ENCODE results near the gene CYP4A22.

DNA sequence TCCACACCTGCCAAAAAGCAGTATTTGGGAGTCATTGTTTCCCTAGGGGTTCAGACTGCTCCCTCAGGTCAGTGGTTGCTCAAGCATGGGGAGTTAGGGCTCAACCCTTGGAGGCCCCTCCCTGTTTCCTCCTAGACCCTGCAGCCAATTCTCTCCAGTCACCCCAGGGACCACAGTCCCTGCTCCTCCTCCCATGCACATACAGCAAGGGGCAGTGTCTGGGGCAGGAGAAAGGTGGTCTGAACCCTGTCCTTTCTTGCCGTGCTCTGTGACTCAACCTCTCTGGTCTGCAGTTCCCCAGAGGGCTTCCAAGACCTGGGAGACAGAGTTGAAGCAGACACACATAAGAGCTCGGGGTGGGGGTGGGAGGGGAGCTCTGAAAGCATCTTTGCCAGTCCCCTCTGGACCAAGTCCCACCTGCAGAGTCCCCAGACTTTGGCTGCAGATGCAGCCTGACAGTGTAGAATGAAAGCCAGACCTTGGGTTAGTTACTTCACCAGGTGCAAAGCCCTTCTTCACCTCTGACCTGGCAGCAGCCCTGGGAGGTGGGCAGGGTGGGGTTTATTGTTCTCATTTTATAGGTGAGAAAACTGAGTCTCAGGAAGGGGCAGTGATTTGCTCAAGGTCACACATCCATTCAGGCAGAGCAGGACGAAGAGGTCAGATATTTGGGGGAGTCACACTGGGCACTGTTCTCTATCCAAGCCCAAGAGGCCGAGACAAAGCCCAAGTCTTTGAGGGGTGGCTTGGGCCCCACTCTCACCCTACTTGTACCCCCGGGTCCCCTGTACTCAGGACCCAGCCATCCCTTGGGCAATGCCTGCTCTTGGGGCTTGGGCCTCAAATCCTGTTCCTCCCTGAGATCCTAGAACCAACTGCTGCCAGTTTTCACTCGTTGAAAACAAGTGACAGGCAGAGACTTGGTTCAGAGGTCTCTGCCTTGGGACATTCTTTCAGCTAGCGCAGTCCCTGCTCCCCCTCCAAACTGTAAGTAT is 51.8 kb downstream of the CYP4A22 start:
- TF ChIP-seq, protein P1, sequence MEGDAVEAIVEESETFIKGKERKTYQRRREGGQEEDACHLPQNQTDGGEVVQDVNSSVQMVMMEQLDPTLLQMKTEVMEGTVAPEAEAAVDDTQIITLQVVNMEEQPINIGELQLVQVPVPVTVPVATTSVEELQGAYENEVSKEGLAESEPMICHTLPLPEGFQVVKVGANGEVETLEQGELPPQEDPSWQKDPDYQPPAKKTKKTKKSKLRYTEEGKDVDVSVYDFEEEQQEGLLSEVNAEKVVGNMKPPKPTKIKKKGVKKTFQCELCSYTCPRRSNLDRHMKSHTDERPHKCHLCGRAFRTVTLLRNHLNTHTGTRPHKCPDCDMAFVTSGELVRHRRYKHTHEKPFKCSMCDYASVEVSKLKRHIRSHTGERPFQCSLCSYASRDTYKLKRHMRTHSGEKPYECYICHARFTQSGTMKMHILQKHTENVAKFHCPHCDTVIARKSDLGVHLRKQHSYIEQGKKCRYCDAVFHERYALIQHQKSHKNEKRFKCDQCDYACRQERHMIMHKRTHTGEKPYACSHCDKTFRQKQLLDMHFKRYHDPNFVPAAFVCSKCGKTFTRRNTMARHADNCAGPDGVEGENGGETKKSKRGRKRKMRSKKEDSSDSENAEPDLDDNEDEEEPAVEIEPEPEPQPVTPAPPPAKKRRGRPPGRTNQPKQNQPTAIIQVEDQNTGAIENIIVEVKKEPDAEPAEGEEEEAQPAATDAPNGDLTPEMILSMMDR (IDR thresholded peaks at IDR 0.05): no peak
- TF ChIP-seq POLR2A (IDR thresholded peaks at IDR 0.05): no peak
